H9 (cell line): ENCODE results near the gene SLC44A3. TPM values are rescaled to one million over a fixed set of nuclear protein-coding genes. Genes with fewer than 3 reads are reported as not detected.

Experiments used
- DNase-seq: peaks from one replicate; pipeline ENCODE4 v3.0.0-alpha.2; 2017
- H2AFZ ChIP-seq: one replicate; pipeline ENCODE4 v1.6.1; 2013; ENCODE audit warnings: mild to moderate bottlenecking, low read length, control low read depth, moderate library complexity
- H2AK5ac ChIP-seq: 2 replicates; pipeline ENCODE4 v1.6.1; 2013; ENCODE audit warnings: low read length, control low read depth, mixed read lengths; ENCODE audit not compliant: insufficient read length
- H2BK120ac ChIP-seq: one replicate; pipeline ENCODE4 v1.6.1; 2013; ENCODE audit warnings: low read depth, mild to moderate bottlenecking, low read length, control low read depth, inconsistent platforms; ENCODE audit not compliant: poor library complexity, severe bottlenecking
- H2BK12ac ChIP-seq: 2 replicates; pipeline ENCODE4 v1.6.1; 2013; ENCODE audit warnings: low read length, control low read depth, mixed read lengths, low read depth; ENCODE audit not compliant: insufficient read length
- H2BK15ac ChIP-seq: 2 replicates; pipeline ENCODE4 v1.6.1; 2013; ENCODE audit warnings: low read depth, low read length, control low read depth
- H2BK20ac ChIP-seq: one replicate; pipeline ENCODE4 v1.6.1; 2013; ENCODE audit warnings: low read depth, mild to moderate bottlenecking, low read length, control low read depth, inconsistent platforms; ENCODE audit not compliant: poor library complexity, severe bottlenecking
- H2BK5ac ChIP-seq: 2 replicates; pipeline ENCODE4 v1.6.1; 2013; ENCODE audit warnings: low read length, control low read depth, mixed read lengths; ENCODE audit not compliant: insufficient read length
- H3K14ac ChIP-seq: 2 replicates; pipeline ENCODE4 v1.6.1; 2013; ENCODE audit warnings: low read length, control low read depth; ENCODE audit not compliant: insufficient read depth
- H3K18ac ChIP-seq: 2 replicates; pipeline ENCODE4 v1.6.1; 2013; ENCODE audit warnings: low read depth, mild to moderate bottlenecking, mixed read lengths, low read length, control low read depth; ENCODE audit not compliant: insufficient read length
- H3K23ac ChIP-seq: 2 replicates; pipeline ENCODE4 v1.6.1; 2013; ENCODE audit warnings: low read length, control low read depth, mixed read lengths, low read depth; ENCODE audit not compliant: insufficient read length
- H3K23me2 ChIP-seq: 2 replicates; pipeline ENCODE4 v1.6.1; 2013; ENCODE audit warnings: low read depth, mild to moderate bottlenecking, mixed read lengths, low read length, control low read depth; ENCODE audit not compliant: insufficient read length, poor library complexity, severe bottlenecking
- H3K27ac ChIP-seq: 2 replicates; pipeline ENCODE4 v1.5.1; 2013; ENCODE audit warnings: low read length, control low read depth, mixed read lengths, low read depth; ENCODE audit not compliant: insufficient read length
- H3K27me3 ChIP-seq: 2 replicates; pipeline ENCODE4 v1.6.1; 2013; ENCODE audit warnings: low read length, control low read depth, inconsistent platforms; ENCODE audit not compliant: insufficient read depth
- H3K4ac ChIP-seq: 2 replicates; pipeline ENCODE4 v1.6.1; 2013; ENCODE audit warnings: low read depth, mild to moderate bottlenecking, control low read depth, inconsistent platforms, low read length, moderate library complexity
- H3K4me1 ChIP-seq: 2 replicates; pipeline ENCODE4 v1.6.1; 2013; ENCODE audit warnings: low read length, control low read depth, inconsistent platforms; ENCODE audit not compliant: insufficient read depth
- H3K4me2 ChIP-seq: 2 replicates; pipeline ENCODE4 v1.6.1; 2013; ENCODE audit warnings: low read length, control low read depth, mixed read lengths; ENCODE audit not compliant: insufficient read length, insufficient read depth
- H3K56ac ChIP-seq: 2 replicates; pipeline ENCODE4 v1.6.1; 2013; ENCODE audit warnings: low read depth, mild to moderate bottlenecking, mixed read lengths, low read length, control low read depth; ENCODE audit not compliant: insufficient read length
- H3K79me1 ChIP-seq: 2 replicates; pipeline ENCODE4 v1.6.1; 2013; ENCODE audit warnings: low read depth, mild to moderate bottlenecking, moderate library complexity, low read length, control low read depth, inconsistent platforms; ENCODE audit not compliant: insufficient read depth, poor library complexity, severe bottlenecking
- H3K79me2 ChIP-seq: 2 replicates; pipeline ENCODE4 v1.6.1; 2013; ENCODE audit warnings: low read length, control low read depth, inconsistent platforms; ENCODE audit not compliant: insufficient read depth
- H3K9ac ChIP-seq: 2 replicates; pipeline ENCODE4 v1.6.1; 2013; ENCODE audit warnings: low read length, control low read depth, mixed read lengths; ENCODE audit not compliant: insufficient read length; ENCODE audit errors: extremely low read depth
- H3K9me3 ChIP-seq: one replicate; pipeline ENCODE4 v1.6.1; 2013; ENCODE audit warnings: low read depth, low read length, inconsistent platforms; ENCODE audit not compliant: control insufficient read depth
- H3T11ph ChIP-seq: one replicate; pipeline ENCODE4 v1.6.1; 2013; ENCODE audit warnings: mild to moderate bottlenecking, low read length, control low read depth, inconsistent platforms
- H4K20me1 ChIP-seq: one replicate; pipeline ENCODE4 v1.6.1; 2013; ENCODE audit not compliant: control insufficient read depth, insufficient read length, insufficient read depth
- H4K5ac ChIP-seq: 2 replicates; pipeline ENCODE4 v1.6.1; 2013; ENCODE audit warnings: low read depth, mild to moderate bottlenecking, mixed read lengths, low read length, control low read depth; ENCODE audit not compliant: insufficient read length
- H4K8ac ChIP-seq: replicated peaks from 2 replicates; pipeline ENCODE4 v1.6.1; 2013; ENCODE audit warnings: low read length, control low read depth, mixed read lengths, low read depth; ENCODE audit not compliant: insufficient read length
- H4K91ac ChIP-seq: 2 replicates; pipeline ENCODE4 v1.6.1; 2013; ENCODE audit warnings: low read depth, mild to moderate bottlenecking, moderate library complexity, mixed read lengths, low read length, control low read depth; ENCODE audit not compliant: insufficient read length
- H3K27ac Mint-ChIP-seq, 3 experiments: 2 replicates in 2 of 3; 3 replicates in 1 of 3; pipeline ENCODE4 v1.8.0; 2020 to 2021; ENCODE audit warnings: mixed read lengths in 3 of 3, mild to moderate bottlenecking in 1 of 3, moderate library complexity in 1 of 3
- H3K27me3 Mint-ChIP-seq: 2 replicates; pipeline ENCODE4 v1.8.0; 2021; ENCODE audit warnings: low read depth, mild to moderate bottlenecking, moderate library complexity, mixed read lengths
- H3K36me3 Mint-ChIP-seq, 3 experiments: 2 replicates in 2 of 3; 3 replicates in 1 of 3; pipeline ENCODE4 v1.8.0; 2020 to 2021; ENCODE audit warnings: low read depth in 3 of 3, mixed read lengths in 3 of 3; ENCODE audit not compliant: insufficient read depth in 1 of 3
- H3K4me1 Mint-ChIP-seq, 2 experiments: 2 replicates each; pipeline ENCODE4 v1.8.0; 2020; ENCODE audit warnings: mixed read lengths in 2 of 2
- H3K4me3 Mint-ChIP-seq, 2 experiments: 2 replicates in 1 of 2; 3 replicates in 1 of 2; pipeline ENCODE4 v1.8.0; 2020 to 2021; ENCODE audit warnings: mild to moderate bottlenecking in 2 of 2, mixed read lengths in 2 of 2, moderate library complexity in 1 of 2
- H3K9me3 Mint-ChIP-seq, 2 experiments: 2 replicates in 1 of 2; 3 replicates in 1 of 2; pipeline ENCODE4 v1.8.0; 2020; ENCODE audit warnings: mild to moderate bottlenecking in 2 of 2, mixed read lengths in 2 of 2, moderate library complexity in 1 of 2
- WGBS: extraction: QIAGEN DNeasy Blood & Tissue Kit; methylation state at CpG from one replicate; pipeline ENCODE4 v1.1.7; 2013; ENCODE audit warnings: missing lambda C conversion rate, low lambda C conversion rate, mixed read lengths; ENCODE audit not compliant: insufficient read length; ENCODE audit errors: extremely low coverage; 5-methylcytosine and 5-hydroxymethylcytosine counted together
- total RNA-seq: library from RNA; stranded (reverse); gene quantifications from 2 replicates; pipeline ENCODE4 v1.2.1, GENCODE V29; 2021
- TF ChIP-seq, protein P1 (sequence below): fragments of 200-600 bp; sonication (generic); conservative IDR thresholded peaks from 3 replicates; pipeline ENCODE4 v1.8.0; 2021; ENCODE audit warnings: antibody characterized with exemption, mild to moderate bottlenecking

Gene SLC44A3
- total RNA-seq, 1 experiment from 2014 or later = 5.5 TPM

DNA sequence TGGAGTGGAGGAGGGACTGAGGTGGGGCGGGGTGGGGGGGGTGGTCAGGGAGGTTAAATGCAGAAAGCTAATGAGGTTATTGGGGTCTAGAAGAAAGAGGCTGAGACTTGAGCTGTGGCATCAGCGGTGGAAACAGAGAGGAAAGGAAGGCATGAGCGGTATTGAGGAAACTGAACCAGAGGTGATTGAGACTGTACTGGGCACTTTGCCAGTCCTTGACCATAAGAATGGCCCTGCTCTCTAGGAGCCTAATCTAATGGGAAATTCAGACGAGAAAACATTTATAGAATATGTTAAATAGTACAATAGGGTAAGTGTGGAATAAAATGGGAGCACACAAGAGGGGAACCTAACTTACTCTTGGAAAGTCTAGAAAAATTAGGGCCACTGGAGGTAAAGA is 23.7 kb downstream of the SLC44A3 start:
- no CpG with 5 or more reads among the region's 4 CpGs for WGBS

More for the DNA sequence above, 23.7 kb downstream of the SLC44A3 start:
- H2AK5ac ChIP-seq = no peak overlapping the region
- no peaks in the 10 kb centered on the region for H4K20me1 ChIP-seq
- no peak overlapping the region for H2BK120ac ChIP-seq
- no peak overlapping the region for H2BK15ac ChIP-seq
- H3K14ac ChIP-seq = no peak overlapping the region
- Mint-ChIP-seq H3K4me3 (no peak overlapping the region), H3K27me3 (no peaks in the 10 kb centered on the region), H3K4me1 (no peaks in the 10 kb centered on the region), H3K36me3 (peaks cover 0 to 3% (median 0%) of the 10 kb centered on the region in 3 experiments; a peak in 3 of 7 replicates), H3K27ac (no peak overlapping the region), H3K9me3 (peaks cover 0 to 2% of the 10 kb centered on the region in 2 experiments; a peak in 2 of 5 replicates)
- no peak overlapping the region for H4K5ac ChIP-seq
- H4K91ac ChIP-seq = no peak overlapping the region
- no peaks in the 10 kb centered on the region for H3K23me2 ChIP-seq
- TF ChIP-seq, protein P1, sequence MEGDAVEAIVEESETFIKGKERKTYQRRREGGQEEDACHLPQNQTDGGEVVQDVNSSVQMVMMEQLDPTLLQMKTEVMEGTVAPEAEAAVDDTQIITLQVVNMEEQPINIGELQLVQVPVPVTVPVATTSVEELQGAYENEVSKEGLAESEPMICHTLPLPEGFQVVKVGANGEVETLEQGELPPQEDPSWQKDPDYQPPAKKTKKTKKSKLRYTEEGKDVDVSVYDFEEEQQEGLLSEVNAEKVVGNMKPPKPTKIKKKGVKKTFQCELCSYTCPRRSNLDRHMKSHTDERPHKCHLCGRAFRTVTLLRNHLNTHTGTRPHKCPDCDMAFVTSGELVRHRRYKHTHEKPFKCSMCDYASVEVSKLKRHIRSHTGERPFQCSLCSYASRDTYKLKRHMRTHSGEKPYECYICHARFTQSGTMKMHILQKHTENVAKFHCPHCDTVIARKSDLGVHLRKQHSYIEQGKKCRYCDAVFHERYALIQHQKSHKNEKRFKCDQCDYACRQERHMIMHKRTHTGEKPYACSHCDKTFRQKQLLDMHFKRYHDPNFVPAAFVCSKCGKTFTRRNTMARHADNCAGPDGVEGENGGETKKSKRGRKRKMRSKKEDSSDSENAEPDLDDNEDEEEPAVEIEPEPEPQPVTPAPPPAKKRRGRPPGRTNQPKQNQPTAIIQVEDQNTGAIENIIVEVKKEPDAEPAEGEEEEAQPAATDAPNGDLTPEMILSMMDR = no peak
- no peak overlapping the region for H2BK12ac ChIP-seq
- no peak for DNase-seq
- H3K27me3 ChIP-seq = no peaks in the 10 kb centered on the region
- H2BK5ac ChIP-seq = no peak overlapping the region
- H3K4me1 ChIP-seq = no peaks in the 10 kb centered on the region
- no peaks in the 10 kb centered on the region for H3K9me3 ChIP-seq
- no peak overlapping the region for H3K27ac ChIP-seq
- no peak overlapping the region for H3K9ac ChIP-seq
- no peak overlapping the region for H2BK20ac ChIP-seq
- no peak overlapping the region for H3K4me2 ChIP-seq
- no peaks in the 10 kb centered on the region for H3K79me2 ChIP-seq
- no peak overlapping the region for H2AFZ ChIP-seq
- no peak overlapping the region for H3K4ac ChIP-seq
- no peak overlapping the region for H4K8ac ChIP-seq
- H3K23ac ChIP-seq = no peak overlapping the region
- no peak overlapping the region for H3T11ph ChIP-seq
- H3K56ac ChIP-seq = no peak overlapping the region
- H3K18ac ChIP-seq = no peak overlapping the region
- no peaks in the 10 kb centered on the region for H3K79me1 ChIP-seq
